Tibial nerve (tissue), 4 donors: ENCODE measurements around the gene DNAL4.

Experiments
- CTCF ChIP-seq, 5 experiments: fragments of 200-600 bp in 3 of 5; fragments of 450-650 bp in 2 of 5; sonication (generic) in 3 of 5; IDR thresholded peaks; one replicate each; pipeline ENCODE4 v1.5.1; 2016 to 2019; ENCODE audit warnings: antibody characterized with exemption in 5 of 5, mild to moderate bottlenecking in 3 of 5, moderate library complexity in 2 of 5
- EP300 ChIP-seq, 2 donors: sonication (generic); formaldehyde crosslinking; IDR thresholded peaks; one replicate each; pipeline ENCODE4 v1.6.1; 2017; ENCODE audit warnings: antibody characterized with exemption in 2 of 2, mild to moderate bottlenecking in 1 of 2
- POLR2A ChIP-seq, 2 donors: fragments of 450-650 bp; IDR thresholded peaks; one replicate each; pipeline ENCODE4 v1.6.1; 2017; ENCODE audit warnings: antibody characterized with exemption in 2 of 2, mild to moderate bottlenecking in 2 of 2, moderate library complexity in 2 of 2

- TF ChIP-seq CTCF (IDR thresholded peaks at IDR 0.05): no peak
- no peak for TF ChIP-seq POLR2A (IDR thresholded peaks at IDR 0.05)
- TF ChIP-seq EP300 (IDR thresholded peaks at IDR 0.05): no peak
Observed at GRCh38 chr22:38793317-38793716, 626 bp downstream of the DNAL4 start.
